ENCODE results near the gene SPPL3.

SPPL3 gene

DNA sequence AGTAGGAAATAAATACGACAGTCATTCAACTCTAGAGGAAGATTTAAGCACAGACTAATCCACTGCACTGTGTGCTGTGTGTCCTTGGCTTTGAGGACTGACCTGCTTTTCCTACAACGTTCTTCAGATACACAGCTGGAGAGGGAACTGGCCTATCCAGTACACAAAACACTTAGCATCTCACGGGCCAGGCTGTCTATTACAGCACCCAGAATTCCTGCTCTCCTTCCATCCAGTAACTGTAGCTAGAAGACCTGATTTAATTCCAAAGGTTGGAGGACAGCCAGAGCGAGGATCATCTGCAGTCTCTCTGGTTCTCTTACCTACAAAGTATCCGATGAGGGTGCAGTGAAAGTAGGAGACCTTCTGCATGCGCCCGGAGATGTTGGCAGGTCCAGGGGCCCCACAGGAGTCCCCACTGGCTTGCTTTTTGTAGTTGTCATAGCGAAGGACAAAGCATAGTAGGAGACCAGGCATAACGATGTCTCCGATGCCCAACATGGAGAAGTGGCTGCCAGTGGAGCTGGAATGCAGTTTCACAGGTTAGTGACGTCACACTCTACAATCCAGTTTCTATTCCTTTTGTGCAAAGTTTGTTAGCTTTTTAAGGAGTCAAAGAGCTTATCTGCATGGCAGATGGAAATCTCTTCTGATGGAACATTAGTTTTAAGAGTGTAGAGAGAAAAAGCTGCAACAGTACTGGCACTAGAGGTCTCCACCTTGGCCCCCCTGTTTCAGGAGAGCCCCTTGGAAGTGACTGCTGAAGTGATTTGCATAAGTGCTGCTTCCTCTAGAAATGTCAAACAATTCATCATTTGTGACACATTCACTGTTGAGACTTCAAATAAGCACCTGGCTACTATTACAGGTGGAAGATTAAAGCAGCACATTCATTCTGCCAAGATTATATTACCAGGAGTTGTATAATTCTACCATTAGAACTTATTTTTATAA is 136.8 kb downstream of the SPPL3 start:
- DNase-seq, result peak; percentile 18

- no peak for DNase-seq
These were observed 137.6 kb downstream of the SPPL3 start for GRCh38 chr12:120766566-120766965.

- no peak for DNase-seq
These were observed 139.3 kb downstream of the SPPL3 start for GRCh38 chr12:120764816-120765215.

DNA sequence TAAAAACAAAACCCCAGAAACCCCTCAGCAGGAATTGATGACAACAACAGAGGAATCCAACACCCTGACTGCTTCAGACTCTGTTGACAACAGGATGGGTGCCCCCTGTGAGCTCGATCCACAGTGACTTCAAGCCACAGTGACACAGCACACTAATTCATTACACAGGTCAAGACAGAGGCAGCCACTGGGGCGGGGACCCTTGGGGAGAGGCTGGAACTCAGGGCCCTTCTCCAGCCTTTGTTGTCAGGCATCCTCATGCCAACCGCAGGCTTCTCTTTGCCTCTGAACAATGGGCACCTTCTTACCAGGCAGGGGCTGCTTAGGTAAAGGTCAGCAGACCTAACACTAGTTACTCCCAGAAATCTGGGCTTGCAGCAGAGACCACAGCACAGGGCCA is 140.9 kb downstream of the SPPL3 start:
- no peak for DNase-seq

- no peak for DNase-seq
These were observed 142.1 kb downstream of the SPPL3 start for GRCh38 chr12:120762086-120762485.

DNA sequence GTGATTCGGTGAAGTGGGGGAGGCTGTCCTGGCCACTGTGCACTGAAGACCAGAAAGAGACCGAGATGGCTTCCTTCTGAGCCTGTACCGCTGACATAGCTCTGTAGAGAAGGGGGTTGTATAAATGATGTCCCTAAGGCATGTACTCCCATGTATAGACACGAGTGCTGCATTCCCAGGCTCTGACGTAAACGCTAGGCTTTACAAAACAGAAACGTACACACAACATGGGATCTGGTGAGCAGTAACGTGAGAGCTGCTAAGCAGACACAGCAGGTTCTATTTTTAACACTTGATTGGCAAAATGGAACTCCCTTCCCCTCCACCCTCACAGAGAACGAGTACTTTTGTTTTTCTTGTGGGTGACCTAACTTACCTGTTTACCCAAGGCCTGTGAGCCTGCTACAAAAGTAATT is 142.6 kb downstream of the SPPL3 start:
- DNase-seq, result peak; percentile 70

GRCh38 chr12:120760349-120761254 is 143.6 kb downstream of the SPPL3 start:
- no peak for DNase-seq

GRCh38 chr12:120759591-120760348 is 144.4 kb downstream of the SPPL3 start:
- DNase-seq, result peak; percentile 78

- DNase-seq, result no peak
These were observed 145.2 kb downstream of the SPPL3 start for GRCh38 chr12:120758798-120759590.

DNA sequence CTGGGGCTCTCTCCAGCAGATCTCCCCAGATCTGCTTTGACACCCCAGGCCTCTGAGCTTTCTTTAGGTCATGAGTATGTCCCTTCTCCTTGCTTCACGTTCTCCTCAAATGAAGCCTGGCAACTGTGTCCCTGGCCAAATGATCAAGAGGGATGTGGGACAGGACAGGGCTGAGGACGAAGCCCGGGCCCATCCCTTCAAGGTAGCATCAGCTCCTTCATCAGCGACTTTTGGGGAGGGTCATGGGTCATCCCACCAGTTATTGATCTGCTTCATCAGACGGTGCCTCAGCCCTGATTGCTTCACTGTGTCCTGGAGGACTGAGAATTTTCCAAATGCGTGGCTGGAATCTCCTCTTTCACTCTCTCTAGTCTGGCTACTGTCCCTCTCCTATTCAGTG is 146.2 kb downstream of the SPPL3 start:
- DNase-seq, result no peak

DNA sequence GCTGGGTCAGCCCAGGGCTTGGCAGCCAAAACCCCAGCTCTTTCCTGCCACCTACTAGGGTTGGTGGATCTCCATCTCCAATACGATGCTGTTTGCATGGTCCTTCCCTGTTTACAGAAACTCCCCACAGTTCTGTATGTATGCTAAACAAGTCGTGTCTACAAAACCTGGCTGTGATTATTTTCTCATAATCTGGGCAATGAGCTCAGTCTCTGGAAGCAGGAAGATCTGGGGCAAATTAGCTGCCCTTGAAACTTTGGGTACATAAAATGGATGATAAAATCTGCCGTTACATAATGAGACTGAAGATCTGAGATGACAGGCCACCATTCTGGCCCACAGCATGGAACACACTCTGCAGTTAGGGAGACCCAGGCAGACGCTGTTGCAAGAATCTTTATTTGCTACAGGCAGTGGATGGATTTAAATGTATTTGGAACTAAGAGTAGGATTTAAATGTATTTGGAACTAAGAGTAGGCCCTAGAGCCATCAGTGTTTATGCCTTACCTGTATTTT is 146.9 kb downstream of the SPPL3 start:
- no peak for DNase-seq

- no peak for DNase-seq
These were observed 148.9 kb downstream of the SPPL3 start for GRCh38 chr12:120755269-120755668.

- no peak for DNase-seq
These were observed 149.4 kb downstream of the SPPL3 start for GRCh38 chr12:120754792-120755191.

DNA sequence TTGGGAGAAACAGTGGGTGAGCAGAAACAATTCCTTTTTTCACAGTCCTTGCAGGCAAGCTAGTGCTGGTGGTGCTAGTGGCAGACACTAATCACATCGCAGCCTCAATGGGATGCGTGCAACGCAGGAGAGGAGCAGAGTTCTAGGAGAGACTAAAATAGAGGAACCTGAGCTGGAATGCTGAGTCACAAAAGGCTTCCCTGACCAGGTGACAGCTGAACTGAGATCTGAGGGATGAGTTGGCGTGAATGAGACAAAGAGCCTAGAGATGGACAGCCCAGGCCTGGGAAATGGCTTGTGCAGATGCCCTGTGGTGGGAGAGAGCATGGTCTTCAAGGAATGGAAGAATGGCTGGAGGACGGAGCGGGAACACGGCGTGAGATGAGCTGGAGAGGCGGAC is 152.8 kb downstream of the SPPL3 start:
- no peak for DNase-seq

GRCh38 chr12:120750806-120751205 is 153.4 kb downstream of the SPPL3 start:
- DNase-seq, result no peak

GRCh38 chr12:120749256-120749655 is 154.9 kb downstream of the SPPL3 start:
- no peak for DNase-seq

DNA sequence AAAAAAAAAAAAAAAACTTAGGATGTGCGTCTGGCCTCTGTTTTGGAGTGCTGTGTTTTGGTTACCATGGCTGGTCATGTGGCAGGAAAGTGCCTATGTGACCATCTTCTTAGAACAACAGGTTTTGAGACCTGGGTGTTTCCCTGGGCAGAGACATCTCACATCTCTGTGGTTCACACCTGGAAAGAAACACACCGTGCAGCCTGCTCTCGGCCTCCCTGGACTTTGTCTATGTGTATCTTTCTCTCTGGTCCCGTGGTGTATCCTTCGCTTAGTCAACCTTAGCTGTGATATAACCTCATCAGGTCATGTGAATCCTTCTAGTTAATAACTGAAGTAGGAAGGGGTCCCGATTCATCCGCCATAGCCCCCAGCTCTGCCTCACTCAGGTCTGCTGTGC is 155.9 kb downstream of the SPPL3 start:
- no peak for DNase-seq

DNA sequence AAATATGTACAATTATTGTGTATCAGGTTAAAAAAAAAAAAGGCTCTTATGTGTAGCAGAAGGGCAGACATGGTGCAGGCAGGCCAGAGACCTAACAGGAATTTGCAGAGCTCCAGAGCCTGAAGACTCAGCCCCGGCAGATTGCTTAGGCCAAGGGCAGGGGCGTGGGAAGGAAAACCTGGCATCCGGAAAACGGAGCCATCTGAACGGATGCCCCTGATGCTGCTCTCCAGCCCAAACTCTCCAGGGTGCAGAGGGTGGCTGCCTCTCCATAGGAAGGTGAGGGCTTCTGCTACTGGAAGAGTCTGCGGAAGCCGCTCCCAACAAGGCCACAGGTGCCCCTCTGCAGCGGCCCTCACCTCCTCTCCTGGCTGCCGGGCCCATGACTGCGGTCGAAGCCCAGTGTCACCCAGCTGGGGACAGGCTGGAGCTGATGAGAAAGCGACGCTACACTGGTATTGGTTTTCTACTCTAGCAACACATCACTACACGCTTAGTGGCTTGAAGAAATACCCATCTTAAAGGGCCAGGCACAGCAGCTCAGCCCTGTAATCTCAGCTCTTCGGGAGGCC is 159.2 kb downstream of the SPPL3 start:
- DNase-seq, result no peak

GRCh38 chr12:120741476-120742421 is 162.4 kb downstream of the SPPL3 start:
- DNase-seq, result no peak

GRCh38 chr12:120740871-120741270 is 163.3 kb downstream of the SPPL3 start:
- DNase-seq, result no peak
